GM12873 (cell line): Measurements from ENCODE around the gene ZSCAN10.

Experiments used
- TF ChIP-seq, protein P1 (sequence below): IDR thresholded peaks from 2 replicates; pipeline ENCODE4 v1.5.1; 2012; ENCODE audit warnings: low read depth, mild to moderate bottlenecking, moderate library complexity, low read length, control low read depth; ENCODE audit not compliant: insufficient read depth; ENCODE audit errors: missing control alignments

The ZSCAN10 gene

DNA sequence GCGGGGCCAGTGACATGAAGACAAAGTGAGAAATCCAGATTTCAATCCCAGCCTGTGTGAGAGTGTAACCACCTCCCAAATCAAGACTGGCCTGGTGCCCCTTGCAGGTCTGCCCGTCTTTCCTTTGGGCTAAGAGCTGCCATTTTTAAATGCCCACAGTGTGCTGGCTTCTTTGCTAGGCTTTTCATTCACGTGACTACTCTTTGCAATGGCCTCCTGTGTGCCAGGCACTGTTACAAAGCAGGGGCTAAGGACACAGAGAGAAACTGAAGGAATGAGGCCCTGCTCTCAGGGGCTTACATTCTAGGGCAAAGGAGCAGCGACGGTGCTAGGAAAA lies 269 bp upstream of the ZSCAN10 start:
- TF ChIP-seq, protein P1, sequence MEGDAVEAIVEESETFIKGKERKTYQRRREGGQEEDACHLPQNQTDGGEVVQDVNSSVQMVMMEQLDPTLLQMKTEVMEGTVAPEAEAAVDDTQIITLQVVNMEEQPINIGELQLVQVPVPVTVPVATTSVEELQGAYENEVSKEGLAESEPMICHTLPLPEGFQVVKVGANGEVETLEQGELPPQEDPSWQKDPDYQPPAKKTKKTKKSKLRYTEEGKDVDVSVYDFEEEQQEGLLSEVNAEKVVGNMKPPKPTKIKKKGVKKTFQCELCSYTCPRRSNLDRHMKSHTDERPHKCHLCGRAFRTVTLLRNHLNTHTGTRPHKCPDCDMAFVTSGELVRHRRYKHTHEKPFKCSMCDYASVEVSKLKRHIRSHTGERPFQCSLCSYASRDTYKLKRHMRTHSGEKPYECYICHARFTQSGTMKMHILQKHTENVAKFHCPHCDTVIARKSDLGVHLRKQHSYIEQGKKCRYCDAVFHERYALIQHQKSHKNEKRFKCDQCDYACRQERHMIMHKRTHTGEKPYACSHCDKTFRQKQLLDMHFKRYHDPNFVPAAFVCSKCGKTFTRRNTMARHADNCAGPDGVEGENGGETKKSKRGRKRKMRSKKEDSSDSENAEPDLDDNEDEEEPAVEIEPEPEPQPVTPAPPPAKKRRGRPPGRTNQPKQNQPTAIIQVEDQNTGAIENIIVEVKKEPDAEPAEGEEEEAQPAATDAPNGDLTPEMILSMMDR, result no peak

DNA sequence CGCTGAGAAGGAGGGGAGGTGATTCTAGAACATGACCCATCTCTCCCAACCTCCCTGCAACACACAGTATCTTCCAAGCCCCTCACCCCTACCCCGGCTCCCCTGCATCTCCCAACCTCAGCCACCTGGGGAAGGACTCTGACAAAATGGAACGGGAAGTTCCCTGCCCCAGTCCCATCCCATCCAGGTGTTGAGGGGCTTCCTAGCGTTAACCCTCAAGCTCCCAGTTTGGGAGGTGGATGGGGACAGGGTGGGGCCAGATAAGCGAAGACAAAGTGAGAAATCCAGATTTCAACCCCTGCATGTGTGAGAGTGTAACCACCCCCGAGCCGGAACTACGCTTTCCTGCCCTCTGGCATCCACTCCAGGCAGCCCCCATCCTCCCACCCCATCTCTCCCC lies 1.8 kb downstream of the ZSCAN10 start:
- TF ChIP-seq, protein P1, result no peak

DNA sequence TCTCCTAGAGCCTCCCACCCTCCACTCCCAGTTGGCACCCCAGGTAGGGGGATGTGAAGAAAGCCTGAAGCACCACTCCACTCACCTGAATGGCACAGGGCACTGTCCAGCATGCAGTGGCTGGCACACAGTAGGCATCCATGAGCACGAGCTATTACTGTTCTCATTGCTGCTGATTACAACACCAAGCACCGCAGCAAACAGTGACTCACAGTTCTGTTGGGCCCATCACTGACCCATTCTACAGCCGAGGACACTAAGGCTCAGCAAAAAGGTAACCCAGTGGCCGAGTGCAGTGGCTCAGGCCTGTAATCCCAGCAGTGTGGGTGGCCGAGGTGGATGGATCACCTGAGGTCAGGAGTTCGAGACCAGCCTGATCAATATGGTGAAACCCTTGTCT lies 2.7 kb downstream of the ZSCAN10 start:
- TF ChIP-seq, protein P1, result no peak

DNA sequence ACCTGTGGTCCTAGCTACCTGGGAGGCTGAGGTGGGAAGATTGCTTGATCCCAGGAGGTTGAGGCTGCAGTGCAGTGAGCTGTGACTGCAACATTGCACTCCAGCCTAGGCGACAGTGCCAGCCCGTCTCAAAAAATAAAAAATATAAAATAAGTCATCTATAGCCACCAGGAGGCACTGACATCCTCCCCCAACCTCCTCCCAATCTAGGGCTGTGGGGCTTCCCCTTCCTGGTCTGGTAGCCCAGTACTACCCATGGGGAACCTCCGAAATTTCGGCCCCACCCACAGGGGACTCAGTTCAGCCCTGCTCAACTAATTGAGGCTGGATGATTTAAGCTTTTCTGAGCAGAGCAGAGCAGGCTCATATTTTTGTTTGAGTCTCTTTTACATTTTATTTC lies 3.2 kb downstream of the ZSCAN10 start:
- TF ChIP-seq, protein P1, result peak; percentile 62

DNA sequence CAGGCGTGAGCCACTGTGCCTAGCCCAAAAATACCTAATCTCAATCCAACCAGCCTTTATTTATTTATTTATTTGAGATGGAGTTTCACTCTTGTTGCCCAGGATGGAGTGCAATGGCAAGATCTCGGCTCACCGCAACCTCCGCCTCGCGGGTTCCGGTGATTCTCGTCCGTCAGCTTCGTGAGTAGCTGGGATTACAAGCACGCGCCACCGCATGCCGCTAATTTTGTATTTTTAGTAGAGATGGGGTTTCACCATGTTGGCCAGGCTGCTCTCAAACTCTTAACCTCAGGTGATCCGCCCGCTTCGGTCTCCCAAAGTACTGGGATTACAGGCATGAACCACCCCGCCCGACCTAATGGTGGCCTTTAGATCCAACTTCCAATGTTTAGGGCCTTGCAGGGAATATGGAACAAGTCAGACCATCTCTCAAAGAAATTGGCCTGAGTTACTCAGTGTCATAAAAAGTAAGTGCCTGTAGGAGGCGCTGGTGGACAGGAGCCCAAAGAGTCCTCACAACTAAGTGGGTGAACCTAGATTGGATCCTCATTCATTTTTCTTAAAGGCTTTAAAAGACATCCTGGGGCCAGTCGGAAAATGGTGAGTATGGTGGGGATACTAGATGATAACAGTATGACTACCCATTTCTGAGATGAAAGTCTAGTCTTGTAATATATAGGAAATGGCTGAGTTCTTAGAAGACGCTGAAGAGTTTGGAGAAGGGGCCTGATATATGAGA lies 4.6 kb downstream of the ZSCAN10 start:
- TF ChIP-seq, protein P1, result peak; percentile 83

DNA sequence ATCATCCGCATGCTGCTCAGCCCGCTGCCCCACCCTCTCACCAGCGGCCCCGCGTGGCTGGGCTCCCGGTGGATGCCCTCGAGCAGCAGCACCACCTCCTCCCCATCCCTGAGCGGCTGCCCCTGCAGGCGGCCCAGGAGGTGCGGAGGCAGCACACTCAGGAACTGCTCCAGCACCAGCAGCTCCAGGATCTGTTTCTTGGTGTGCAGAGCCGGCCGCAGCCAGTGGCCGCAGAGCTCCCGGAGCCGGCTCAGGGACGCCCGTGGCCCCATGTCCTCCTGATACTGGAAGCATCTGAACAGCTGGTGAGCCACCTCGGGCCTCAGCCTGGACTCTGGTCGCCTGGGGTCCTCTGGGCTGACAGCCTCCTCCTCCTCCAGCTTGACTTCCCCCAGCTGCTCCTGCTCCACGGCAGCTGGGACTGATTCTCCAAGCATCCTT lies 6.6 kb downstream of the ZSCAN10 start:
- TF ChIP-seq, protein P1, result no peak

DNA sequence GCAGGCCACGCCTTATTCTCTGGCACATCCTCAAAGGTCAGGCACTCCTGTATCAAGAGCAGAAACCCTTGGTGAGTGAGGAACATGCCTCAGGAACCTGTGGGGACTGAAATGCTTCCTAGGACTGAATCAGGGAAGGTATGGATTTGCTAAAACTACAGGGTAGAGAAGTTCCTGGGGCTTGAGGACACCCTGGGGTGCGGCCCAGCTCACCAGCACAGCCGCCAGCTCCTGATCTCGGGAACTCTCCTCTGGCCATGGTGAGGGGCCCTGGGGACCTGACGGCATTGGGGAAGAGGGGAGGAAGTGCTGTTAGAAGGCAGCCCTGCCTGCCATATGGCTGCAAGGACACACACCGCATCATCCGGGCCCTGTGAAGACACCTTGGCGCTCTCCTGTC lies 7.5 kb downstream of the ZSCAN10 start:
- TF ChIP-seq, protein P1, result no peak
